Vagina (tissue), 2 donors: ENCODE data around the gene BHLHE41. TPM values are rescaled to one million over a fixed set of nuclear protein-coding genes. Genes with fewer than 3 reads are reported as not detected.
A peak's percentile ranks its signal among the peaks of the same experiment; 100 is the strongest.

ENCODE experiments used
- DNase-seq, 2 donors: peaks; one replicate each; pipeline ENCODE4 v3.0.0-alpha.2; 2017; ENCODE audit errors: extremely low spot score in 2 of 2
- H3K27ac ChIP-seq: fragments of 200-600 bp; sonication (generic); one replicate; pipeline ENCODE4 v1.5.1; 2019
- H3K27me3 ChIP-seq: fragments of 200-600 bp; sonication (generic); one replicate; pipeline ENCODE4 v1.5.1; 2019
- H3K36me3 ChIP-seq, 2 donors: fragments of 200-600 bp; sonication (generic); one replicate each; pipeline ENCODE4 v1.5.1; 2017 to 2019
- H3K4me1 ChIP-seq: fragments of 200-600 bp; sonication (generic); one replicate; pipeline ENCODE4 v1.5.1; 2019
- H3K4me3 ChIP-seq, 2 donors: fragments of 200-600 bp; sonication (generic); 1 replicate in 1 of 2; 2 replicates in 1 of 2; pipeline ENCODE4 v1.5.1; 2016 to 2019
- H3K9me3 ChIP-seq: fragments of 200-600 bp; sonication (generic); one replicate; pipeline ENCODE4 v1.5.1; 2019
- CTCF ChIP-seq, 3 experiments: fragments of 450-650 bp in 2 of 3; fragments of 200-600 bp in 1 of 3; sonication (generic) in 1 of 3; IDR thresholded peaks; one replicate each; pipeline ENCODE4 v1.5.1; 2017 to 2019; ENCODE audit warnings: antibody characterized with exemption in 3 of 3, mild to moderate bottlenecking in 2 of 3, moderate library complexity in 2 of 3
- POLR2A ChIP-seq, 2 donors: fragments of 450-650 bp; IDR thresholded peaks; one replicate each; pipeline ENCODE4 v1.6.1; 2017; ENCODE audit warnings: antibody characterized with exemption in 2 of 2, mild to moderate bottlenecking in 2 of 2, moderate library complexity in 2 of 2
- POLR2AphosphoS5 ChIP-seq, 2 donors: sonication (generic); formaldehyde crosslinking; IDR thresholded peaks; one replicate each; pipeline ENCODE4 v1.9.0; 2017; ENCODE audit warnings: antibody characterized with exemption in 2 of 2, mild to moderate bottlenecking in 2 of 2, low read depth in 1 of 2; ENCODE audit not compliant: insufficient read depth in 1 of 2
- intact Hi-C: fragments of 100-400 bp; cut with DNase I; formaldehyde crosslinking; loops from one replicate; pipeline ENCODE4 v1.15.1; 2023
- total RNA-seq: library from RNA; depleted of rRNA; stranded (reverse); fragments of >200 nt; gene quantifications from one replicate; pipeline ENCODE4 v1.2.3, GENCODE V29; 2016

The BHLHE41 gene
- total RNA-seq, 1 donor from 2014 or later = 2.9 TPM

GRCh38 chr12:26112703-26113147 is 12.1 kb downstream of the BHLHE41 start:
- Histone ChIP-seq H3K4me3 (no peak overlapping the region), H3K4me1 (peaks cover 43% of the 10 kb centered on the region), H3K36me3 (no peaks in the 10 kb centered on the region), H3K9me3 (no peaks in the 10 kb centered on the region), H3K27me3 (no peaks in the 10 kb centered on the region), H3K27ac (peak overlapping the region; percentile 90)
- intact Hi-C loops = no loop called here
- DNase-seq = no peak
- TF ChIP-seq POLR2A (IDR thresholded peaks at IDR 0.05) = no peak
- TF ChIP-seq POLR2AphosphoS5 (IDR thresholded peaks at IDR 0.05; ENCODE audit: insufficient read depth in 1 of 2, low read depth in 1 of 2) = no peak
- no peak for TF ChIP-seq CTCF (IDR thresholded peaks at IDR 0.05)

GRCh38 chr12:26112232-26112631 is 12.6 kb downstream of the BHLHE41 start:
- peaks cover 41% of the 10 kb centered on the region for H3K4me1 ChIP-seq
- intact Hi-C loops = no loop called here

GRCh38 chr12:26109343-26109881 is 15.4 kb downstream of the BHLHE41 start:
- intact Hi-C loops = no loop called here

More at GRCh38 chr12:26112232-26112631, 12.6 kb downstream of the BHLHE41 start:
- TF ChIP-seq CTCF (IDR thresholded peaks at IDR 0.05) (no peak), POLR2A (IDR thresholded peaks at IDR 0.05) (no peak), POLR2AphosphoS5 (IDR thresholded peaks at IDR 0.05; ENCODE audit: insufficient read depth in 1 of 2, low read depth in 1 of 2) (no peak)
- Histone ChIP-seq H3K27ac (peak overlapping the region; percentile 25), H3K9me3 (no peaks in the 10 kb centered on the region), H3K36me3 (no peaks in the 10 kb centered on the region), H3K27me3 (no peaks in the 10 kb centered on the region), H3K4me3 (no peak overlapping the region)
- DNase-seq = no peak

GRCh38 chr12:26108915-26109314 is 15.9 kb downstream of the BHLHE41 start:
- intact Hi-C loops = no loop called here
- peak overlapping the region; percentile 65 for H3K27ac ChIP-seq
- DNase-seq = no peak

More at GRCh38 chr12:26109343-26109881, 15.4 kb downstream of the BHLHE41 start:
- Histone ChIP-seq H3K27me3 (no peaks in the 10 kb centered on the region), H3K4me1 (peaks cover 17% of the 10 kb centered on the region), H3K27ac (peak overlapping the region; percentile 65), H3K36me3 (no peaks in the 10 kb centered on the region), H3K4me3 (no peak overlapping the region), H3K9me3 (no peaks in the 10 kb centered on the region)
- TF ChIP-seq POLR2A (IDR thresholded peaks at IDR 0.05) = no peak
- DNase-seq = no peak

GRCh38 chr12:26106347-26106746 is 18.5 kb downstream of the BHLHE41 start:
- no peak overlapping the region for H3K27ac ChIP-seq
- H3K36me3 ChIP-seq = no peaks in the 10 kb centered on the region
- H3K27me3 ChIP-seq = no peaks in the 10 kb centered on the region
- intact Hi-C loops = no loop called here
- peaks cover 5% of the 10 kb centered on the region for H3K4me1 ChIP-seq
- DNase-seq = no peak
- no peaks in the 10 kb centered on the region for H3K9me3 ChIP-seq
- no peak overlapping the region for H3K4me3 ChIP-seq
- TF ChIP-seq POLR2AphosphoS5 (IDR thresholded peaks at IDR 0.05; ENCODE audit: insufficient read depth in 1 of 2, low read depth in 1 of 2) (no peak), CTCF (IDR thresholded peaks at IDR 0.05) (no peak), POLR2A (IDR thresholded peaks at IDR 0.05) (no peak)

More at GRCh38 chr12:26108915-26109314, 15.9 kb downstream of the BHLHE41 start:
- H3K4me1 ChIP-seq = peaks cover 17% of the 10 kb centered on the region
- no peaks in the 10 kb centered on the region for H3K36me3 ChIP-seq
- no peaks in the 10 kb centered on the region for H3K9me3 ChIP-seq
- no peaks in the 10 kb centered on the region for H3K27me3 ChIP-seq
- no peak for TF ChIP-seq CTCF (IDR thresholded peaks at IDR 0.05)
- TF ChIP-seq POLR2A (IDR thresholded peaks at IDR 0.05) = no peak
- TF ChIP-seq POLR2AphosphoS5 (IDR thresholded peaks at IDR 0.05; ENCODE audit: insufficient read depth in 1 of 2, low read depth in 1 of 2) = no peak
- no peak overlapping the region for H3K4me3 ChIP-seq
